Activated CD8-positive, alpha-beta T cell treated with anti-CD3 and anti-CD28 coated beads for 36 hours (primary cell): ENCODE results near the gene AMD1. TPM values are rescaled to one million over a fixed set of nuclear protein-coding genes. Genes with fewer than 3 reads are reported as not detected.

ENCODE experiments used
- ATAC-seq: fragments of 200-7000 bp; cut with Tn5 transposase; one replicate; pipeline ENCODE4 v1.10.0; 2021; ENCODE audit warnings: mild to moderate bottlenecking, moderate library complexity
- CTCF ChIA-PET: fragments of 350-600 bp; sonication (Branson Sonifier 250); formaldehyde crosslinking; loops from one replicate; lab custom pipeline; 2021; ENCODE audit warnings: antibody characterized with exemption; lab: Charles Lee
- POLR2A ChIA-PET: fragments of 350-600 bp; sonication (Branson Sonifier 250); formaldehyde crosslinking; loops from one replicate; lab custom pipeline; 2021; ENCODE audit warnings: antibody characterized with exemption; lab: Charles Lee
- DNase-seq: peaks from one replicate; pipeline ENCODE4 v3.0.0-alpha.2; 2020
- H3K27ac Mint-ChIP-seq: one replicate; pipeline ENCODE4 v1.8.0; 2021; ENCODE audit warnings: mild to moderate bottlenecking, mixed read lengths
- H3K27me3 Mint-ChIP-seq: one replicate; pipeline ENCODE4 v1.8.0; 2021; ENCODE audit warnings: mixed read lengths
- H3K36me3 Mint-ChIP-seq: one replicate; pipeline ENCODE4 v1.8.0; 2021; ENCODE audit warnings: low read depth, mixed read lengths
- H3K4me1 Mint-ChIP-seq: one replicate; pipeline ENCODE4 v1.8.0; 2021; ENCODE audit warnings: low read depth, mixed read lengths
- H3K4me3 Mint-ChIP-seq: one replicate; pipeline ENCODE4 v1.8.0; 2021; ENCODE audit warnings: mild to moderate bottlenecking, moderate library complexity, mixed read lengths
- H3K9me3 Mint-ChIP-seq: one replicate; pipeline ENCODE4 v1.8.0; 2021; ENCODE audit warnings: mixed read lengths
- intact Hi-C: fragments of 100-400 bp; cut with micrococcal nuclease; formaldehyde crosslinking; loops from one replicate; pipeline ENCODE4 v1.10.0; 2022
- total RNA-seq, 2 experiments: library from RNA; stranded (reverse); gene quantifications; one replicate each; pipeline ENCODE4 v1.2.3, GENCODE V29; 2021
- TF ChIP-seq, protein P1 (sequence below): fragments of 200-600 bp; IDR thresholded peaks from one replicate; pipeline ENCODE4 v1.8.0; 2022; ENCODE audit warnings: antibody characterized with exemption, mild to moderate bottlenecking

Gene AMD1
- total RNA-seq, 2 experiments from 2014 or later, result 77.4 to 85.0 TPM

DNA sequence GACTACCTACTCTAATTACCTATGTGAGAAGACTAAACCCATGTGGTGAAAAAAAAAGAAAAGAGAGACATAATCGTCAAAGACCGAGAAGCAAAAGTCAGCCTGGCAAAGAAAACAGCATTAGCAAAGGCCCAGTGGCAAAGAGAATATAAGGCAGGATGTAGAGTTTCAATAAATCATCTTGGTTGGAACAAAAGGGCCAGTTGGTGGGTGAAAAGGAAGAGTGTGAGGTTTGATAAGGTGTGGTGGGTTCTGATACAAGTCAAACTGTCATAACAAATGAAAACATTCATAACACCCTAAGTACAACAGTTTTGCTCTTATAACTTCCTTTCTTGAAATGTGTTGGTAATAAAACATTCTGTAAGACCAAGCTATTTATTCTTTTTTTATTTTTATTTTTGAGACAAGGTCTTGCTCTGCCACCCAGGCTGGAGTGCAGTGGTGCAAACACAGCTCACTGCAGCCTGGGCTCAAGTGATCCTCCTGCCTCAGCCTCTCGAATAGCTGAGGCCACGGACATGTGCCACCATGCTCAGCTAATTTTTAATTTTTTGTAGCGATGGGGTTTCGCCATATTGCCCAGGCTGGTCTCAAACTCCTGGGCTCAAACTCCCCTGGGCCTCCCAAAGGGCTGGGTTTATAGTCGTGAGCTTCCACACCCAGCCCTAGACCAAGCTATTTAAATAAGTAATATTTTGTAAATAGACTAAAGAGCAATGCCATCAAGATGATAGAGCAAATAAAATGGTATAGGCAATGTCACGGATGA is 65.0 kb downstream of the AMD1 start:
- H3K9me3 Mint-ChIP-seq, result no peaks in the 10 kb centered on the region
- intact Hi-C loops, result loop anchor here (5.0 to 10.0 kb wide), 2 partner anchors 62 to 125 kb away; partner anchors contain the start of gene CDK19
- H3K27me3 Mint-ChIP-seq, result no peaks in the 10 kb centered on the region
- H3K36me3 Mint-ChIP-seq, result no peaks in the 10 kb centered on the region
- H3K27ac Mint-ChIP-seq, result no peak overlapping the region
- H3K4me1 Mint-ChIP-seq, result peaks cover 8% of the 10 kb centered on the region
- TF ChIP-seq, protein P1, sequence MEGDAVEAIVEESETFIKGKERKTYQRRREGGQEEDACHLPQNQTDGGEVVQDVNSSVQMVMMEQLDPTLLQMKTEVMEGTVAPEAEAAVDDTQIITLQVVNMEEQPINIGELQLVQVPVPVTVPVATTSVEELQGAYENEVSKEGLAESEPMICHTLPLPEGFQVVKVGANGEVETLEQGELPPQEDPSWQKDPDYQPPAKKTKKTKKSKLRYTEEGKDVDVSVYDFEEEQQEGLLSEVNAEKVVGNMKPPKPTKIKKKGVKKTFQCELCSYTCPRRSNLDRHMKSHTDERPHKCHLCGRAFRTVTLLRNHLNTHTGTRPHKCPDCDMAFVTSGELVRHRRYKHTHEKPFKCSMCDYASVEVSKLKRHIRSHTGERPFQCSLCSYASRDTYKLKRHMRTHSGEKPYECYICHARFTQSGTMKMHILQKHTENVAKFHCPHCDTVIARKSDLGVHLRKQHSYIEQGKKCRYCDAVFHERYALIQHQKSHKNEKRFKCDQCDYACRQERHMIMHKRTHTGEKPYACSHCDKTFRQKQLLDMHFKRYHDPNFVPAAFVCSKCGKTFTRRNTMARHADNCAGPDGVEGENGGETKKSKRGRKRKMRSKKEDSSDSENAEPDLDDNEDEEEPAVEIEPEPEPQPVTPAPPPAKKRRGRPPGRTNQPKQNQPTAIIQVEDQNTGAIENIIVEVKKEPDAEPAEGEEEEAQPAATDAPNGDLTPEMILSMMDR, result no peak
- DNase-seq (no peak), ATAC-seq (peak; percentile 53)
- POLR2A ChIA-PET, result no interaction called here
- CTCF ChIA-PET, result interaction anchor here (0.6 kb wide), 1 partner anchor 256 kb away, joined by 3 read pairs; no protein-coding TSS in a partner anchor
- no peak overlapping the region for H3K4me3 Mint-ChIP-seq

DNA sequence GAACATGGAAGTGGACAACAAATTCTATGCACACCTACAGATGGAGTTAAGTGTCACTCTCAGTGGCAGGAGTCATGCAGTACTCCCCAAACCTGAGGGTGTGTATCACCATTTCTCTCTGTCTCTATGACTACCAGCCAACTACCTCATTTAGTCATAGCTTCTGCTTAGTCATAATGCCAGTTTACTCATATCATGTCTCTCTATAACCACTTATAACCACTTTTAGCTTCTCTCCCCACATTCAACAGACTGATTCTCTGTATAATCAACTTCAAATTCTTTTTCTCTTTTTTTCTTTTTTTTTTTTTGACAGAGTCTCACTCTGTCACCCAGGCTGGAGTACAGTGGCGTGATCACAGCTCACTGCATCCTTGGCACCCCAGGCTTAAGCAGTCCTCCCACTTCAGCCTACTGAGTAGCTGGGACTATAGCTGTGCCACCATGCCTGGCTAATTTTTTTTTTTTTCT is 70.1 kb downstream of the AMD1 start:
- Mint-ChIP-seq H3K27ac (peak overlapping the region; percentile 70), H3K4me1 (peaks cover 7% of the 10 kb centered on the region), H3K9me3 (no peaks in the 10 kb centered on the region), H3K36me3 (no peaks in the 10 kb centered on the region), H3K4me3 (no peak overlapping the region), H3K27me3 (no peaks in the 10 kb centered on the region)
- peak; percentile 67 for DNase-seq
- CTCF ChIA-PET, result interaction anchor here (0.6 to 1.7 kb wide), 7 partner anchors 11 to 416 kb away, joined by 3 to 8 read pairs (median 6); partner anchors contain the start of gene RPF2
- ATAC-seq, result peak; percentile 98
- TF ChIP-seq, protein P1, result no peak
- intact Hi-C loops, result loop anchor here (5.0 to 10.0 kb wide), 2 partner anchors 67 to 130 kb away; partner anchors contain the start of gene CDK19
- POLR2A ChIA-PET, result interaction anchor here (0.6 to 5.8 kb wide), 9 partner anchors 13 to 770 kb away, joined by 3 to 40 read pairs (median 5); partner anchors contain the start of genes AMD1, CDK19, GTF3C6 and RPF2

Other genes starting within 250 kb of the AMD1 start
- gene CDK19, start 59.3 kb upstream of the AMD1 start, total RNA-seq, result 10 to 100 TPM; 11.8 to 13.1 TPM
- gene GTF3C6, start 83.9 kb downstream of the AMD1 start, total RNA-seq, result 10 to 100 TPM; 87.5 to 89.9 TPM
- gene RPF2, start 107.3 kb downstream of the AMD1 start, total RNA-seq, result 10 to 100 TPM; 54.8 to 61.7 TPM
- 10 to 100 TPM; 11.5 to 12.2 TPM for gene SLC16A10, start 212.7 kb downstream of the AMD1 start, total RNA-seq